ENCODE measurements around the gene LMAN2.

Gene LMAN2

GRCh38 chr5:177389241-177390169 is 38.0 kb upstream of the LMAN2 start:
- no peak overlapping the region for H3K27ac ChIP-seq (ENCODE audit: low read length)
- no peaks in the 10 kb centered on the region for H3K27me3 ChIP-seq (ENCODE audit: low read depth, low read length)
- H3K36me3 ChIP-seq (ENCODE audit: control insufficient read depth in 1 of 2, insufficient read depth in 2 of 2, low read length in 2 of 2): no peaks in the 10 kb centered on the region
- no peak overlapping the region for H3K4me3 ChIP-seq (ENCODE audit: low read depth in 1 of 2, low read length in 2 of 2)
- peaks cover 5 to 9% of the 10 kb centered on the region in 2 donors for H3K4me1 ChIP-seq (ENCODE audit: control insufficient read depth in 1 of 2, insufficient read depth in 2 of 2, low read length in 2 of 2)
- no peaks in the 10 kb centered on the region for H3K9me3 ChIP-seq (ENCODE audit: control insufficient read depth in 1 of 2, low read length in 2 of 2)

- H3K4me1 ChIP-seq (ENCODE audit: control insufficient read depth in 1 of 2, insufficient read depth in 2 of 2, low read length in 2 of 2): peaks cover 5 to 9% of the 10 kb centered on the region in 2 donors
- H3K36me3 ChIP-seq (ENCODE audit: control insufficient read depth in 1 of 2, insufficient read depth in 2 of 2, low read length in 2 of 2): no peaks in the 10 kb centered on the region
- no peaks in the 10 kb centered on the region for H3K9me3 ChIP-seq (ENCODE audit: control insufficient read depth in 1 of 2, low read length in 2 of 2)
- H3K4me3 ChIP-seq (ENCODE audit: low read depth in 1 of 2, low read length in 2 of 2): no peak overlapping the region
- no peaks in the 10 kb centered on the region for H3K27me3 ChIP-seq (ENCODE audit: low read depth, low read length)
- H3K27ac ChIP-seq (ENCODE audit: low read length): no peak overlapping the region
These were observed 37.1 kb upstream of the LMAN2 start for GRCh38 chr5:177388521-177389052.

GRCh38 chr5:177387405-177387804 is 35.9 kb upstream of the LMAN2 start:
- H3K4me1 ChIP-seq (ENCODE audit: control insufficient read depth in 1 of 2, insufficient read depth in 2 of 2, low read length in 2 of 2): peaks cover 5 to 9% of the 10 kb centered on the region in 2 donors

GRCh38 chr5:177386542-177386941 is 35.1 kb upstream of the LMAN2 start:
- Histone ChIP-seq H3K4me3 (ENCODE audit: low read depth in 1 of 2, low read length in 2 of 2) (no peak overlapping the region), H3K27ac (ENCODE audit: low read length) (no peak overlapping the region), H3K9me3 (ENCODE audit: control insufficient read depth in 1 of 2, low read length in 2 of 2) (no peaks in the 10 kb centered on the region), H3K36me3 (ENCODE audit: control insufficient read depth in 1 of 2, insufficient read depth in 2 of 2, low read length in 2 of 2) (no peaks in the 10 kb centered on the region), H3K4me1 (ENCODE audit: control insufficient read depth in 1 of 2, insufficient read depth in 2 of 2, low read length in 2 of 2) (peaks cover 5 to 9% of the 10 kb centered on the region in 2 donors), H3K27me3 (ENCODE audit: low read depth, low read length) (no peaks in the 10 kb centered on the region)

More at GRCh38 chr5:177387405-177387804, 35.9 kb upstream of the LMAN2 start:
- Histone ChIP-seq H3K9me3 (ENCODE audit: control insufficient read depth in 1 of 2, low read length in 2 of 2) (no peaks in the 10 kb centered on the region), H3K27me3 (ENCODE audit: low read depth, low read length) (no peaks in the 10 kb centered on the region), H3K36me3 (ENCODE audit: control insufficient read depth in 1 of 2, insufficient read depth in 2 of 2, low read length in 2 of 2) (no peaks in the 10 kb centered on the region), H3K27ac (ENCODE audit: low read length) (no peak overlapping the region), H3K4me3 (ENCODE audit: low read depth in 1 of 2, low read length in 2 of 2) (no peak overlapping the region)

- Histone ChIP-seq H3K27ac (ENCODE audit: low read length) (no peak overlapping the region), H3K9me3 (ENCODE audit: control insufficient read depth in 1 of 2, low read length in 2 of 2) (no peaks in the 10 kb centered on the region), H3K27me3 (ENCODE audit: low read depth, low read length) (no peaks in the 10 kb centered on the region), H3K36me3 (ENCODE audit: control insufficient read depth in 1 of 2, insufficient read depth in 2 of 2, low read length in 2 of 2) (no peaks in the 10 kb centered on the region), H3K4me3 (ENCODE audit: low read depth in 1 of 2, low read length in 2 of 2) (no peak overlapping the region), H3K4me1 (ENCODE audit: control insufficient read depth in 1 of 2, insufficient read depth in 2 of 2, low read length in 2 of 2) (peaks cover 5 to 9% of the 10 kb centered on the region in 2 donors)
These were observed 34.3 kb upstream of the LMAN2 start for GRCh38 chr5:177385720-177386119.

GRCh38 chr5:177384134-177384533 is 32.7 kb upstream of the LMAN2 start, which contains the start of gene SLC34A1:
SLC34A1 (plus strand) TSS chr5:177384434; CDS start chr5:177385742, 1,308 bp downstream.
- no peak within 1 kb of the TSS for H3K4me3 ChIP-seq (ENCODE audit: low read depth in 1 of 2, low read length in 2 of 2)
- no peaks in the 10 kb centered on the region for H3K27me3 ChIP-seq (ENCODE audit: low read depth, low read length)
- peaks cover 0 to 6% of the 10 kb centered on the region in 2 donors for H3K4me1 ChIP-seq (ENCODE audit: control insufficient read depth in 1 of 2, insufficient read depth in 2 of 2, low read length in 2 of 2)
- H3K36me3 ChIP-seq (ENCODE audit: control insufficient read depth in 1 of 2, insufficient read depth in 2 of 2, low read length in 2 of 2): no peaks in the 10 kb centered on the region
- H3K9me3 ChIP-seq (ENCODE audit: control insufficient read depth in 1 of 2, low read length in 2 of 2): no peaks in the 10 kb centered on the region
- no peak within 1 kb of the TSS for H3K27ac ChIP-seq (ENCODE audit: low read length)

GRCh38 chr5:177383181-177383580 is 31.7 kb upstream of the LMAN2 start:
- no peaks in the 10 kb centered on the region for H3K9me3 ChIP-seq (ENCODE audit: control insufficient read depth in 1 of 2, low read length in 2 of 2)
- H3K4me3 ChIP-seq (ENCODE audit: low read depth in 1 of 2, low read length in 2 of 2): no peak overlapping the region
- H3K4me1 ChIP-seq (ENCODE audit: control insufficient read depth in 1 of 2, insufficient read depth in 2 of 2, low read length in 2 of 2): no peaks in the 10 kb centered on the region
- H3K27me3 ChIP-seq (ENCODE audit: low read depth, low read length): no peaks in the 10 kb centered on the region
- no peak overlapping the region for H3K27ac ChIP-seq (ENCODE audit: low read length)
- no peaks in the 10 kb centered on the region for H3K36me3 ChIP-seq (ENCODE audit: control insufficient read depth in 1 of 2, insufficient read depth in 2 of 2, low read length in 2 of 2)

- Histone ChIP-seq H3K36me3 (ENCODE audit: control insufficient read depth in 1 of 2, insufficient read depth in 2 of 2, low read length in 2 of 2) (no peaks in the 10 kb centered on the region), H3K27ac (ENCODE audit: low read length) (no peak overlapping the region), H3K4me3 (ENCODE audit: low read depth in 1 of 2, low read length in 2 of 2) (no peak overlapping the region), H3K4me1 (ENCODE audit: control insufficient read depth in 1 of 2, insufficient read depth in 2 of 2, low read length in 2 of 2) (no peaks in the 10 kb centered on the region), H3K27me3 (ENCODE audit: low read depth, low read length) (no peaks in the 10 kb centered on the region), H3K9me3 (ENCODE audit: control insufficient read depth in 1 of 2, low read length in 2 of 2) (no peaks in the 10 kb centered on the region)
These were observed 31.1 kb upstream of the LMAN2 start for GRCh38 chr5:177382423-177383029.

- no peaks in the 10 kb centered on the region for H3K27me3 ChIP-seq (ENCODE audit: low read depth, low read length)
- H3K9me3 ChIP-seq (ENCODE audit: control insufficient read depth in 1 of 2, low read length in 2 of 2): no peaks in the 10 kb centered on the region
- no peaks in the 10 kb centered on the region for H3K4me1 ChIP-seq (ENCODE audit: control insufficient read depth in 1 of 2, insufficient read depth in 2 of 2, low read length in 2 of 2)
- H3K36me3 ChIP-seq (ENCODE audit: control insufficient read depth in 1 of 2, insufficient read depth in 2 of 2, low read length in 2 of 2): no peaks in the 10 kb centered on the region
- H3K27ac ChIP-seq (ENCODE audit: low read length): no peak overlapping the region
- H3K4me3 ChIP-seq (ENCODE audit: low read depth in 1 of 2, low read length in 2 of 2): no peak overlapping the region
These were observed 29.3 kb upstream of the LMAN2 start for GRCh38 chr5:177380805-177381126.

- H3K27ac ChIP-seq (ENCODE audit: low read length): no peak overlapping the region
- H3K4me3 ChIP-seq (ENCODE audit: low read depth in 1 of 2, low read length in 2 of 2): no peak overlapping the region
- H3K4me1 ChIP-seq (ENCODE audit: control insufficient read depth in 1 of 2, insufficient read depth in 2 of 2, low read length in 2 of 2): no peaks in the 10 kb centered on the region
- no peaks in the 10 kb centered on the region for H3K36me3 ChIP-seq (ENCODE audit: control insufficient read depth in 1 of 2, insufficient read depth in 2 of 2, low read length in 2 of 2)
- H3K9me3 ChIP-seq (ENCODE audit: control insufficient read depth in 1 of 2, low read length in 2 of 2): no peaks in the 10 kb centered on the region
- H3K27me3 ChIP-seq (ENCODE audit: low read depth, low read length): no peaks in the 10 kb centered on the region
These were observed 27.7 kb upstream of the LMAN2 start for GRCh38 chr5:177378884-177379883.
